ENCODE results near the gene ADAMTSL2.
A peak's percentile ranks its signal among the peaks of the same experiment; 100 is the strongest.

ADAMTSL2 gene

GRCh38 chr9:133575186-133576030 lies 40.9 kb downstream of the ADAMTSL2 start:
- DNase-seq (ENCODE audit: low spot score) = no peak

GRCh38 chr9:133576031-133576874 lies 41.7 kb downstream of the ADAMTSL2 start:
- DNase-seq (ENCODE audit: low spot score) = no peak

GRCh38 chr9:133576875-133577736 lies 42.6 kb downstream of the ADAMTSL2 start:
- DNase-seq (ENCODE audit: low spot score) = no peak

- DNase-seq (ENCODE audit: low spot score) = no peak
Measured at GRCh38 chr9:133577737-133578112, 43.2 kb downstream of the ADAMTSL2 start.

- no peak for DNase-seq (ENCODE audit: low spot score)
Measured at GRCh38 chr9:133578524-133579441, 44.3 kb downstream of the ADAMTSL2 start.

GRCh38 chr9:133579601-133580418 lies 45.3 kb downstream of the ADAMTSL2 start:
- no peak for DNase-seq (ENCODE audit: low spot score)

- peak; percentile 41 for DNase-seq (ENCODE audit: low spot score)
Measured at GRCh38 chr9:133580419-133580738, 45.9 kb downstream of the ADAMTSL2 start.

- DNase-seq (ENCODE audit: low spot score) = no peak
Measured at GRCh38 chr9:133581011-133581410, 46.5 kb downstream of the ADAMTSL2 start.

GRCh38 chr9:133581513-133582343 lies 47.2 kb downstream of the ADAMTSL2 start:
- DNase-seq (ENCODE audit: low spot score) = no peak

- DNase-seq (ENCODE audit: low spot score) = no peak
Measured at GRCh38 chr9:133582501-133583045, 48.1 kb downstream of the ADAMTSL2 start.

GRCh38 chr9:133583111-133583510 lies 48.6 kb downstream of the ADAMTSL2 start:
- DNase-seq (ENCODE audit: low spot score) = no peak

- no peak for DNase-seq (ENCODE audit: low spot score)
Measured at GRCh38 chr9:133583586-133583985, 49.1 kb downstream of the ADAMTSL2 start.

- DNase-seq (ENCODE audit: low spot score) = no peak
Measured at GRCh38 chr9:133584167-133584558, 49.7 kb downstream of the ADAMTSL2 start.

- DNase-seq (ENCODE audit: low spot score) = no peak
Measured at GRCh38 chr9:133584559-133585476, 50.3 kb downstream of the ADAMTSL2 start.

GRCh38 chr9:133585481-133586351 lies 51.2 kb downstream of the ADAMTSL2 start:
- no peak for DNase-seq (ENCODE audit: low spot score)

GRCh38 chr9:133587051-133587450 lies 52.5 kb downstream of the ADAMTSL2 start:
- no peak for DNase-seq (ENCODE audit: low spot score)

GRCh38 chr9:133587466-133587865 lies 53.0 kb downstream of the ADAMTSL2 start:
- DNase-seq (ENCODE audit: low spot score) = no peak

Measured in cerebellar cortex (tissue), 1 donor.